CD14-positive monocyte (primary cell): ENCODE results near the gene ZZZ3. TPM values are rescaled to one million over a fixed set of nuclear protein-coding genes. Genes with fewer than 3 reads are reported as not detected.

Experiments
- DNase-seq, 3 donors: peaks; one replicate each; pipeline ENCODE4 v3.0.0-alpha.2; 2011 to 2022
- H2AFZ ChIP-seq: 2 replicates; pipeline ENCODE4 v1.6.0; 2012; ENCODE audit warnings: mild to moderate bottlenecking, low read depth, low read length, inconsistent platforms; ENCODE audit not compliant: insufficient read depth, poor library complexity, severe bottlenecking
- H3K27ac ChIP-seq, 2 donors: 1 replicate in 1 of 2; 2 replicates in 1 of 2; pipeline ENCODE4 v1.5.1; 2012 to 2013; ENCODE audit warnings: low read length in 2 of 2, control low read depth in 1 of 2, inconsistent platforms in 1 of 2, low read depth in 1 of 2, mild to moderate bottlenecking in 1 of 2
- H3K27me3 ChIP-seq, 2 donors: one replicate each; pipeline versions ENCODE4 v1.6.0 to v1.6.1; 2011 to 2013; ENCODE audit warnings: low read length in 2 of 2; ENCODE audit not compliant: control insufficient read depth in 2 of 2, insufficient read depth in 2 of 2
- H3K36me3 ChIP-seq, 2 donors: replicated peaks in 1 of 2; 1 replicate in 1 of 2; 2 replicates in 1 of 2; pipeline versions ENCODE4 v1.5.1 to v1.6.1; 2012 to 2013; ENCODE audit warnings: low read length in 2 of 2, control low read depth in 1 of 2, inconsistent platforms in 1 of 2, mild to moderate bottlenecking in 1 of 2; ENCODE audit not compliant: insufficient read depth in 2 of 2, control insufficient read depth in 1 of 2
- H3K4me1 ChIP-seq, 2 donors: 1 replicate in 1 of 2; 2 replicates in 1 of 2; pipeline versions ENCODE4 v1.5.1 to v1.6.1; 2012 to 2013; ENCODE audit warnings: low read length in 2 of 2, control low read depth in 1 of 2, inconsistent platforms in 1 of 2, mild to moderate bottlenecking in 1 of 2, moderate library complexity in 1 of 2; ENCODE audit not compliant: insufficient read depth in 2 of 2, control insufficient read depth in 1 of 2
- H3K4me2 ChIP-seq: replicated peaks from 2 replicates; pipeline ENCODE3; 2012; ENCODE audit warnings: low read length, moderate library complexity, mild to moderate bottlenecking; ENCODE audit not compliant: poor library complexity, severe bottlenecking; ENCODE audit errors: extremely low read depth
- H3K4me3 ChIP-seq, 3 experiments: fragments of 200-600 bp in 1 of 3; sonication (generic) in 1 of 3; replicated peaks in 1 of 3; 1 replicate in 2 of 3; 2 replicates in 1 of 3; pipeline ENCODE4 v1.5.1; 2011 to 2013; ENCODE audit warnings: low read length in 3 of 3, mild to moderate bottlenecking in 3 of 3, control low read depth in 2 of 3, low read depth in 2 of 3, inconsistent platforms in 1 of 3, moderate library complexity in 1 of 3
- H3K79me2 ChIP-seq: 2 replicates; pipeline ENCODE4 v1.6.0; 2012; ENCODE audit warnings: mild to moderate bottlenecking, control low read depth, inconsistent platforms, low read length, moderate library complexity; ENCODE audit not compliant: insufficient read depth
- H3K9ac ChIP-seq: 2 replicates; pipeline ENCODE4 v1.6.0; 2017; ENCODE audit warnings: low read length, mild to moderate bottlenecking; ENCODE audit not compliant: insufficient read depth, poor library complexity, severe bottlenecking
- H3K9me3 ChIP-seq, 2 donors: replicated peaks in 1 of 2; 1 replicate in 1 of 2; 2 replicates in 1 of 2; pipeline versions ENCODE4 v1.5.1 to v1.6.1; 2012 to 2013; ENCODE audit warnings: low read length in 2 of 2, control low read depth in 1 of 2; ENCODE audit not compliant: control insufficient read depth in 1 of 2, insufficient read depth in 1 of 2
- H4K20me1 ChIP-seq: 2 replicates; pipeline ENCODE4 v1.6.0; 2012; ENCODE audit warnings: mild to moderate bottlenecking, low read length, control low read depth, moderate library complexity; ENCODE audit not compliant: insufficient read depth
- H3K27ac Mint-ChIP-seq, 7 donors: one replicate each; pipeline ENCODE4 v1.8.0; 2020; ENCODE audit warnings: mild to moderate bottlenecking in 7 of 7, mixed read lengths in 7 of 7, moderate library complexity in 6 of 7, inconsistent platforms in 2 of 7
- H3K27me3 Mint-ChIP-seq, 3 donors: one replicate each; pipeline ENCODE4 v1.8.0; 2021 to 2022; ENCODE audit warnings: low read depth in 3 of 3, mild to moderate bottlenecking in 3 of 3, mixed read lengths in 3 of 3, moderate library complexity in 3 of 3, inconsistent platforms in 1 of 3
- H3K36me3 Mint-ChIP-seq, 2 donors: one replicate each; pipeline ENCODE4 v1.8.0; 2020; ENCODE audit warnings: mixed read lengths in 2 of 2, inconsistent platforms in 1 of 2, mild to moderate bottlenecking in 1 of 2
- H3K4me1 Mint-ChIP-seq: one replicate; pipeline ENCODE4 v1.8.0; 2020; ENCODE audit warnings: mild to moderate bottlenecking, mixed read lengths
- H3K4me3 Mint-ChIP-seq, 2 donors: one replicate each; pipeline ENCODE4 v1.8.0; 2020; ENCODE audit warnings: mild to moderate bottlenecking in 2 of 2, mixed read lengths in 2 of 2, moderate library complexity in 1 of 2
- H3K9me3 Mint-ChIP-seq, 7 donors: one replicate each; pipeline ENCODE4 v1.8.0; 2020 to 2022; ENCODE audit warnings: mixed read lengths in 7 of 7, mild to moderate bottlenecking in 6 of 7, moderate library complexity in 6 of 7, inconsistent platforms in 2 of 7
- WGBS: methylation state at CpG from one replicate; pipeline ENCODE4 v1.1.5; 2013; ENCODE audit warnings: missing lambda C conversion rate; ENCODE audit not compliant: insufficient coverage; 5-methylcytosine and 5-hydroxymethylcytosine counted together
- intact Hi-C, 2 donors: fragments of 100-400 bp; cut with micrococcal nuclease; formaldehyde crosslinking; loops; one replicate each; pipeline versions ENCODE4 v1.15.0 to v1.15.1; 2023
- polyA plus RNA-seq, 3 donors: library from polyadenylated mRNA; depleted of rRNA in 1 of 3; unstranded in 2 of 3; stranded (reverse) in 1 of 3; fragments of 300-500 nt in 2 of 3; fragments of >200 nt in 1 of 3; fragmentation: Illumina TruSeq in 2 of 3; gene quantifications; 1 replicate in 2 of 3; 2 replicates in 1 of 3; pipeline ENCODE4 v1.2.3, GENCODE V29; 2012 to 2021
- TF ChIP-seq, protein P1 (sequence below): fragments of 200-600 bp; IDR thresholded peaks from one replicate; pipeline ENCODE4 v1.8.0; 2022; ENCODE audit warnings: antibody characterized with exemption, mild to moderate bottlenecking

ZZZ3 gene
- polyA plus RNA-seq, 3 donors = 8.1 to 12.3 (median 10.0) TPM

DNA sequence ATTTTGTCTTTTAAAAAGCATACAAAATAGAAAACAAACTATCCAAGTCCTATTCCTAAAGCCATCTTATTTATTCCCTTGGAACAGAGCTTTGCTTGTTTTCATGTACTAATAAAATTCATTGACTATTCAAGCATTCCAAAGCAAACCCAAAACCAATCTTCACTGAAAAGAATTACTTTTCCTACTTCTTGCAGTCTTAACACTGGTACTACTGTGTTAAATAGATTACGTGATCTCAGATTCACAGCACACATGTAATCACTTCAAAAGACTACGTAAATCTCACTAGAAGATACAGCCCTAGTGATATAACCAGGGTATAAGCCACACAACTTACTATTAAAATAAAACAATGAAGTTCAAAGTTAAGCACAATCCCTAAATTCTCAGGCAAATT lies 39.0 kb downstream of the ZZZ3 start:
- WGBS = 100% methylated on average over 1 of the region's 2 CpGs
- Mint-ChIP-seq H3K4me3 (no peak overlapping the region), H3K27me3 (no peaks in the 10 kb centered on the region), H3K27ac (no peak overlapping the region), H3K36me3 (peaks cover 30 to 35% of the 10 kb centered on the region in 2 donors), H3K9me3 (peaks cover 0 to 9% (median 4%) of the 10 kb centered on the region in 7 donors), H3K4me1 (peaks cover 6% of the 10 kb centered on the region)
- Histone ChIP-seq H3K36me3 (peaks cover 13 to 47% of the 10 kb centered on the region in 2 donors), H2AFZ (no peak overlapping the region), H3K27ac (no peak overlapping the region), H3K9me3 (peaks cover 2 to 4% of the 10 kb centered on the region in 2 donors), H3K27me3 (no peaks in the 10 kb centered on the region), H3K4me1 (no peaks in the 10 kb centered on the region), H3K4me2 (no peak overlapping the region), H3K9ac (no peak overlapping the region), H3K4me3 (no peak overlapping the region), H4K20me1 (peaks cover 33% of the 10 kb centered on the region), H3K79me2 (peaks cover 64% of the 10 kb centered on the region)
- DNase-seq = no peak
- TF ChIP-seq, protein P1, sequence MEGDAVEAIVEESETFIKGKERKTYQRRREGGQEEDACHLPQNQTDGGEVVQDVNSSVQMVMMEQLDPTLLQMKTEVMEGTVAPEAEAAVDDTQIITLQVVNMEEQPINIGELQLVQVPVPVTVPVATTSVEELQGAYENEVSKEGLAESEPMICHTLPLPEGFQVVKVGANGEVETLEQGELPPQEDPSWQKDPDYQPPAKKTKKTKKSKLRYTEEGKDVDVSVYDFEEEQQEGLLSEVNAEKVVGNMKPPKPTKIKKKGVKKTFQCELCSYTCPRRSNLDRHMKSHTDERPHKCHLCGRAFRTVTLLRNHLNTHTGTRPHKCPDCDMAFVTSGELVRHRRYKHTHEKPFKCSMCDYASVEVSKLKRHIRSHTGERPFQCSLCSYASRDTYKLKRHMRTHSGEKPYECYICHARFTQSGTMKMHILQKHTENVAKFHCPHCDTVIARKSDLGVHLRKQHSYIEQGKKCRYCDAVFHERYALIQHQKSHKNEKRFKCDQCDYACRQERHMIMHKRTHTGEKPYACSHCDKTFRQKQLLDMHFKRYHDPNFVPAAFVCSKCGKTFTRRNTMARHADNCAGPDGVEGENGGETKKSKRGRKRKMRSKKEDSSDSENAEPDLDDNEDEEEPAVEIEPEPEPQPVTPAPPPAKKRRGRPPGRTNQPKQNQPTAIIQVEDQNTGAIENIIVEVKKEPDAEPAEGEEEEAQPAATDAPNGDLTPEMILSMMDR = no peak
- intact Hi-C loops = no loop called here

DNA sequence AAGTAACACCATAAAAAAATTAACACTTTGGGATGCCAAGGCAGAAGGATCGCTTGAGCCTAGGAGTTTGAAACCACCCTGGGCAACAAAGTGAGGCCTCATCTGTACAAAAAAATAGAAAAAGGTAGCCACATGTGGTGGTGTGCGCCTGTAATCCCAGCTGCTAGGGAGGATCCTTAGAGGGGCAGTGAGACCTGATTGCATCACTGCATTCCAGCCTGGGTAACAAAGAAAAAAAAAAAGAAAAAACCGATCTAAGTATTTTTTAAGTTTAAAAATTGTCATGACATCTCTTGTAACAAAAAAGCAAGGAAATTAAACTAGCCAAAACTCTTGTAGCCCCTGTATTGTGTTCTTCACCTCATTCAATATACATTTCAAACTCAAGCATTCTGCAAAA lies 39.5 kb downstream of the ZZZ3 start:
- Histone ChIP-seq H3K27me3 (no peaks in the 10 kb centered on the region), H3K27ac (no peak overlapping the region), H3K9ac (no peak overlapping the region), H3K79me2 (peaks cover 59% of the 10 kb centered on the region), H3K4me3 (no peak overlapping the region), H3K36me3 (peaks cover 13 to 51% of the 10 kb centered on the region in 2 donors), H4K20me1 (peaks cover 33% of the 10 kb centered on the region), H3K4me2 (no peak overlapping the region), H3K9me3 (peaks cover 0 to 1% of the 10 kb centered on the region in 2 donors), H3K4me1 (no peaks in the 10 kb centered on the region), H2AFZ (no peak overlapping the region)
- TF ChIP-seq, protein P1 = no peak
- H3K27ac Mint-ChIP-seq = no peak overlapping the region
- DNase-seq = no peak
- H3K4me3 Mint-ChIP-seq = no peak overlapping the region
- WGBS = 100% methylated on average over 1 of the region's 3 CpGs
- peaks cover 28 to 39% of the 10 kb centered on the region in 2 donors for H3K36me3 Mint-ChIP-seq
- intact Hi-C loops = no loop called here
- H3K4me1 Mint-ChIP-seq = peaks cover 6% of the 10 kb centered on the region
- peaks cover 0 to 3% (median 2%) of the 10 kb centered on the region in 7 donors for H3K9me3 Mint-ChIP-seq
- no peaks in the 10 kb centered on the region for H3K27me3 Mint-ChIP-seq
